GM12878 (cell line): ENCODE measurements around the gene PGC. TPM values are rescaled to one million over a fixed set of nuclear protein-coding genes. Genes with fewer than 3 reads are reported as not detected.
A peak's percentile ranks its signal among the peaks of the same experiment; 100 is the strongest.

ENCODE experiments used
- BCL11A ChIP-seq: IDR thresholded peaks from 2 replicates; pipeline ENCODE4 v1.6.1; 2011; ENCODE audit warnings: low read depth, low read length
- CREM ChIP-seq: IDR thresholded peaks from 2 replicates; pipeline ENCODE4 v1.6.1; 2014; ENCODE audit warnings: antibody characterized with exemption, low read depth
- CTCF ChIP-seq, 3 experiments: IDR thresholded peaks in 2 of 3; conservative IDR thresholded peaks in 1 of 3; 2 replicates each; pipeline ENCODE4 v1.5.1; 2011; ENCODE audit warnings: low read depth in 3 of 3, low read length in 3 of 3, mild to moderate bottlenecking in 3 of 3, control low read depth in 2 of 3, moderate library complexity in 2 of 3, inconsistent platforms in 1 of 3, mixed read lengths in 1 of 3; ENCODE audit not compliant: control insufficient read depth in 2 of 3, insufficient read depth in 1 of 3; ENCODE audit errors: extremely low read depth in 1 of 3
- HCFC1 ChIP-seq: fragments of 150-350 bp; IDR thresholded peaks from 2 replicates; pipeline ENCODE4 v1.6.1; 2014; ENCODE audit warnings: low read length
- IKZF1 ChIP-seq: fragments of 450-650 bp; conservative IDR thresholded peaks from 2 replicates; pipeline ENCODE4 v1.6.1; 2017; ENCODE audit warnings: antibody characterized with exemption, mild to moderate bottlenecking
- KLF5 ChIP-seq: fragments of 450-650 bp; IDR thresholded peaks from 2 replicates; pipeline ENCODE4 v1.6.1; 2014; ENCODE audit warnings: mild to moderate bottlenecking; ENCODE audit not compliant: partially characterized antibody
- POLR2AphosphoS2 ChIP-seq: IDR thresholded peaks from 2 replicates; pipeline ENCODE4 v1.6.1; 2011; ENCODE audit warnings: low read depth, mild to moderate bottlenecking, low read length, improper control_type of control experiment, moderate library complexity
- RBBP5 ChIP-seq: fragments of 200-600 bp; sonication (generic); conservative IDR thresholded peaks from 2 replicates; pipeline ENCODE4 v1.6.1; 2016
- RCOR1 ChIP-seq: conservative IDR thresholded peaks from 2 replicates; pipeline ENCODE4 v1.6.1; 2012; ENCODE audit warnings: low read depth, low read length, improper control_type of control experiment
- RUNX3 ChIP-seq: IDR thresholded peaks from 2 replicates; pipeline ENCODE4 v1.6.1; 2012; ENCODE audit warnings: low read length, inconsistent platforms
- SMAD1 ChIP-seq: fragments of 450-650 bp; IDR thresholded peaks from 2 replicates; pipeline ENCODE4 v1.6.1; 2018; ENCODE audit warnings: mild to moderate bottlenecking, low read depth; ENCODE audit not compliant: partially characterized antibody
- SP1 ChIP-seq: IDR thresholded peaks from one replicate; pipeline ENCODE4 v1.6.1; 2011; ENCODE audit warnings: low read depth, low read length
- SREBF2 ChIP-seq: IDR thresholded peaks from 2 replicates; pipeline ENCODE4 v1.6.1; 2012; ENCODE audit warnings: mild to moderate bottlenecking, low read length
- STAT3 ChIP-seq: IDR thresholded peaks from 2 replicates; pipeline ENCODE4 v1.6.1; 2011; ENCODE audit warnings: low read depth, low read length, improper control_type of control experiment
- TAF1 ChIP-seq: IDR thresholded peaks from 2 replicates; pipeline ENCODE4 v1.6.1; 2011; ENCODE audit warnings: mild to moderate bottlenecking, low read depth, low read length, borderline replicate concordance
- TARDBP ChIP-seq: IDR thresholded peaks from 2 replicates; pipeline ENCODE4 v1.6.1; 2016; ENCODE audit warnings: borderline replicate concordance
- YY1 ChIP-seq: IDR thresholded peaks from 2 replicates; pipeline ENCODE4 v1.6.1; 2011; ENCODE audit warnings: low read depth, mild to moderate bottlenecking, low read length
- ZNF592 ChIP-seq: fragments of 450-650 bp; IDR thresholded peaks from 2 replicates; pipeline ENCODE4 v1.6.1; 2017; ENCODE audit warnings: mild to moderate bottlenecking, moderate library complexity
- polyA plus RNA-seq, 11 experiments: library from polyadenylated mRNA; depleted of rRNA in 4 of 11; unstranded in 6 of 11; stranded (reverse) in 5 of 11; fragments of >200 nt; fragmentation: Nextera tagmentation in 4 of 11; fragmentation: Illumina TruSeq in 1 of 11; extraction: Ambion mirVana in 4 of 11; extraction: Trizol in 1 of 11; gene quantifications; 1 replicate in 1 of 11; 2 replicates in 10 of 11; pipeline versions ENCODE4 v1.2.1 to v1.2.3, GENCODE V29; 2011 to 2016; ENCODE audit warnings: inconsistent platforms in 2 of 11, missing spikeins in 2 of 11, low read depth in 1 of 11
- total RNA-seq, 4 experiments: library from RNA; depleted of rRNA in 3 of 4; stranded (reverse); fragments of >200 nt in 3 of 4; fragmentation: Illumina TruSeq in 1 of 4; extraction: Trizol in 1 of 4; gene quantifications; 2 replicates each; pipeline versions ENCODE4 v1.2.1 to v1.2.3, GENCODE V29; 2013 to 2021
- TF ChIP-seq, protein P1 (sequence below): fragments of 450-650 bp; IDR thresholded peaks from 2 replicates; pipeline ENCODE4 v1.6.1; 2017; ENCODE audit warnings: mild to moderate bottlenecking, moderate library complexity
- TF ChIP-seq, protein P2 (sequence below): IDR thresholded peaks from 2 replicates; pipeline ENCODE4 v1.6.1; 2012; ENCODE audit warnings: low read length, inconsistent platforms

Gene PGC
- total and polyA plus RNA-seq, 10 of the 15 experiments (the other 5 are each of a cell fraction or from before 2014, with no cell fraction given), result 0.26 TPM; not detected in 9

DNA sequence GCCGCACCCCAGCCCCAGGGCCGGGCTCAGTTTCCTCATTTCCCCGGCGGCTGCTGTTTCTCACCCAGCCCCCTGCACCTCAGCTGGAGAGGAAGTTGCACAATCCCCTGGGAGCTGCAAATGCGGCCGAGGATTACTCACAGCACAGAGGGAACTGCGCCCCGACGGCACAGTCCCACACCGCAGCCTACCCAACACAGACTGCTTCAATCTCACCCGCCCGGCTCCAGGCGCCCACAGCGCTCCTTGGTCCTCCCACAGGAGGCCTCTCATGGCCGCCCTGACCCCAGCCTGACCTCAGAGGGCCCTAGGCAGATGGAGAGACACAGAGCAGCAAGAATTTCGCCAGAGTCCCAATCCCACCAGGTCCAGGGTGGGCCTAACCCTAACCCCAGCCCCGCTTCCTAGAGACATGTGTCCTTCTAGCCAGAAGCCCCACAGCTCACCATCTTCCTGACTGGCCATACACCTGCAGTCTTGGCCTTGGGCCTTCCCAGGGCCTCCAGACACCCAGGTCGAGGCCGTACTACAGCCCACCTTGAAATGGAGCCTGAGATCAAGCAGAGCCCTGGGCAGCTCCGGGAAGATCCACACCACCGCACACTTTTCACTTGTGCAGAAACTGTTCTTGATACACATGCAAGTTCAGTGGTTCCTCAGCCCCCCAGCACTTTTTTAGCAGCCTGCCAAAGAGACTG lies 23.5 kb downstream of the PGC start (continued):
- TF ChIP-seq, protein P1, sequence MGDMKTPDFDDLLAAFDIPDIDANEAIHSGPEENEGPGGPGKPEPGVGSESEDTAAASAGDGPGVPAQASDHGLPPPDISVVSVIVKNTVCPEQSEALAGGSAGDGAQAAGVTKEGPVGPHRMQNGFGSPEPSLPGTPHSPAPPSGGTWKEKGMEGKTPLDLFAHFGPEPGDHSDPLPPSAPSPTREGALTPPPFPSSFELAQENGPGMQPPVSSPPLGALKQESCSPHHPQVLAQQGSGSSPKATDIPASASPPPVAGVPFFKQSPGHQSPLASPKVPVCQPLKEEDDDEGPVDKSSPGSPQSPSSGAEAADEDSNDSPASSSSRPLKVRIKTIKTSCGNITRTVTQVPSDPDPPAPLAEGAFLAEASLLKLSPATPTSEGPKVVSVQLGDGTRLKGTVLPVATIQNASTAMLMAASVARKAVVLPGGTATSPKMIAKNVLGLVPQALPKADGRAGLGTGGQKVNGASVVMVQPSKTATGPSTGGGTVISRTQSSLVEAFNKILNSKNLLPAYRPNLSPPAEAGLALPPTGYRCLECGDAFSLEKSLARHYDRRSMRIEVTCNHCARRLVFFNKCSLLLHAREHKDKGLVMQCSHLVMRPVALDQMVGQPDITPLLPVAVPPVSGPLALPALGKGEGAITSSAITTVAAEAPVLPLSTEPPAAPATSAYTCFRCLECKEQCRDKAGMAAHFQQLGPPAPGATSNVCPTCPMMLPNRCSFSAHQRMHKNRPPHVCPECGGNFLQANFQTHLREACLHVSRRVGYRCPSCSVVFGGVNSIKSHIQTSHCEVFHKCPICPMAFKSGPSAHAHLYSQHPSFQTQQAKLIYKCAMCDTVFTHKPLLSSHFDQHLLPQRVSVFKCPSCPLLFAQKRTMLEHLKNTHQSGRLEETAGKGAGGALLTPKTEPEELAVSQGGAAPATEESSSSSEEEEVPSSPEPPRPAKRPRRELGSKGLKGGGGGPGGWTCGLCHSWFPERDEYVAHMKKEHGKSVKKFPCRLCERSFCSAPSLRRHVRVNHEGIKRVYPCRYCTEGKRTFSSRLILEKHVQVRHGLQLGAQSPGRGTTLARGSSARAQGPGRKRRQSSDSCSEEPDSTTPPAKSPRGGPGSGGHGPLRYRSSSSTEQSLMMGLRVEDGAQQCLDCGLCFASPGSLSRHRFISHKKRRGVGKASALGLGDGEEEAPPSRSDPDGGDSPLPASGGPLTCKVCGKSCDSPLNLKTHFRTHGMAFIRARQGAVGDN, result peak; percentile 79
- no peak for TF ChIP-seq SREBF2
- TF ChIP-seq TARDBP, result peak; percentile 70
- TF ChIP-seq TAF1, result peak; percentile 82; the same call in 1 of the 2 replicates
- TF ChIP-seq STAT3, result 0 out of 2 replicates have a peak, but pooled peaks have one; percentile 13
- no peak for TF ChIP-seq KLF5
- TF ChIP-seq CREM, result peak; percentile 76; the same call in 1 of the 2 replicates
- peak; percentile 98 for TF ChIP-seq IKZF1
- TF ChIP-seq CTCF (IDR thresholded peaks at IDR 0.05 in 2 of 3, conservative IDR thresholded peaks at IDR 0.05 in 1 of 3; ENCODE audit: control insufficient read depth in 2 of 3, extremely low read depth in 1 of 3, insufficient read depth in 1 of 3, low read depth in 3 of 3, low read length in 3 of 3), result no peak
- peak; percentile 66 for TF ChIP-seq POLR2AphosphoS2
- TF ChIP-seq SP1, result peak; percentile 55
- peak; percentile 89 for TF ChIP-seq YY1
- peak; percentile 81 for TF ChIP-seq SMAD1
- no peak for TF ChIP-seq RBBP5
- TF ChIP-seq RCOR1, result no peak; the same call in 1 of the 2 replicates
- no peak for TF ChIP-seq HCFC1
- TF ChIP-seq ZNF592, result 0 out of 2 replicates have a peak, but pooled peaks have one; percentile 23
- TF ChIP-seq BCL11A, result peak; percentile 81
- peak; percentile 86 for TF ChIP-seq RUNX3
- TF ChIP-seq, protein P2, sequence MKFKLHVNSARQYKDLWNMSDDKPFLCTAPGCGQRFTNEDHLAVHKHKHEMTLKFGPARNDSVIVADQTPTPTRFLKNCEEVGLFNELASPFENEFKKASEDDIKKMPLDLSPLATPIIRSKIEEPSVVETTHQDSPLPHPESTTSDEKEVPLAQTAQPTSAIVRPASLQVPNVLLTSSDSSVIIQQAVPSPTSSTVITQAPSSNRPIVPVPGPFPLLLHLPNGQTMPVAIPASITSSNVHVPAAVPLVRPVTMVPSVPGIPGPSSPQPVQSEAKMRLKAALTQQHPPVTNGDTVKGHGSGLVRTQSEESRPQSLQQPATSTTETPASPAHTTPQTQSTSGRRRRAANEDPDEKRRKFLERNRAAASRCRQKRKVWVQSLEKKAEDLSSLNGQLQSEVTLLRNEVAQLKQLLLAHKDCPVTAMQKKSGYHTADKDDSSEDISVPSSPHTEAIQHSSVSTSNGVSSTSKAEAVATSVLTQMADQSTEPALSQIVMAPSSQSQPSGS, result peak; percentile 88
